Smooth muscle cell (in vitro differentiated cells): Measurements from ENCODE around the gene TMEM95. TPM values are rescaled to one million over a fixed set of nuclear protein-coding genes. Genes with fewer than 3 reads are reported as not detected.

ENCODE experiments used
- DNase-seq: peaks from one replicate; lab custom pipeline; 2025; ENCODE audit not compliant: unreplicated experiment; lab: John Stamatoyannopoulos, UW
- H2AFZ ChIP-seq: fragments of 200-600 bp; sonication (generic); 2 replicates; pipeline ENCODE4 v1.6.0; 2016; ENCODE audit warnings: antibody characterized with exemption, low read depth, mild to moderate bottlenecking
- H3F3A ChIP-seq: fragments of 200-600 bp; sonication (generic); 2 replicates; pipeline ENCODE4 v1.6.0; 2017; ENCODE audit warnings: antibody characterized with exemption, low read depth
- H3K27ac ChIP-seq: fragments of 200-600 bp; sonication (generic); 2 replicates; pipeline ENCODE4 v1.5.1; 2016; ENCODE audit warnings: low read depth, mild to moderate bottlenecking
- H3K27me3 ChIP-seq: fragments of 200-600 bp; sonication (generic); 2 replicates; pipeline ENCODE4 v1.6.1; 2016; ENCODE audit warnings: low read depth, mild to moderate bottlenecking
- H3K36me3 ChIP-seq: fragments of 200-600 bp; sonication (generic); 2 replicates; pipeline ENCODE4 v1.5.1; 2016; ENCODE audit warnings: low read depth
- H3K4me1 ChIP-seq: fragments of 200-600 bp; sonication (generic); 2 replicates; pipeline ENCODE4 v1.5.1; 2016; ENCODE audit warnings: low read depth
- H3K4me2 ChIP-seq: fragments of 200-600 bp; sonication (generic); 2 replicates; pipeline ENCODE4 v1.6.0; 2016; ENCODE audit warnings: mild to moderate bottlenecking
- H3K4me3 ChIP-seq: fragments of 200-600 bp; sonication (generic); 2 replicates; pipeline ENCODE4 v1.5.1; 2016; ENCODE audit warnings: mild to moderate bottlenecking
- H3K79me2 ChIP-seq: fragments of 200-600 bp; sonication (generic); 2 replicates; pipeline ENCODE4 v1.6.0; 2016; ENCODE audit warnings: low read depth, mild to moderate bottlenecking
- H3K9ac ChIP-seq: fragments of 200-600 bp; sonication (generic); 2 replicates; pipeline ENCODE4 v1.6.0; 2016; ENCODE audit warnings: low read depth
- H3K9me3 ChIP-seq: fragments of 200-600 bp; sonication (generic); replicated peaks from 2 replicates; pipeline ENCODE4 v1.5.1; 2016; ENCODE audit warnings: low read depth
- H4K20me1 ChIP-seq: fragments of 200-600 bp; sonication (generic); 2 replicates; pipeline ENCODE4 v1.6.0; 2016; ENCODE audit warnings: low read depth
- CTCF ChIP-seq: fragments of 200-600 bp; sonication (generic); IDR thresholded peaks from 2 replicates; pipeline ENCODE4 v1.5.1; 2017; ENCODE audit warnings: borderline replicate concordance, mild to moderate bottlenecking, antibody characterized with exemption; ENCODE audit not compliant: insufficient read depth, poor library complexity, severe bottlenecking
- WGBS: methylation state at CpG from one replicate; pipeline ENCODE4 v1.1.7; 2016; ENCODE audit warnings: low lambda C conversion rate; 5-methylcytosine and 5-hydroxymethylcytosine counted together
- polyA plus RNA-seq: library from polyadenylated mRNA; unstranded; fragments of >200 nt; fragmentation: Nextera tagmentation; extraction: Ambion mirVana; gene quantifications from 2 replicates; pipeline ENCODE4 v1.2.1, GENCODE V29; 2016
- total RNA-seq: library from RNA; depleted of rRNA; stranded (reverse); fragments of >200 nt; gene quantifications from 2 replicates; pipeline ENCODE4 v1.2.3, GENCODE V29; 2014

TMEM95 gene
- total and polyA plus RNA-seq, 2 experiments from 2014 or later: not detected

GRCh38 chr17:7318121-7318860, 36.7 kb upstream of the TMEM95 start:
- Histone ChIP-seq H3K27ac (no peak overlapping the region), H3K9me3 (no peaks in the 10 kb centered on the region), H2AFZ (no peak overlapping the region), H3K9ac (no peak overlapping the region), H3K4me1 (peaks cover 6% of the 10 kb centered on the region), H3K36me3 (no peaks in the 10 kb centered on the region), H3K27me3 (no peaks in the 10 kb centered on the region), H4K20me1 (peaks cover 16% of the 10 kb centered on the region), H3K4me2 (no peak overlapping the region), H3K79me2 (peaks cover 10% of the 10 kb centered on the region), H3K4me3 (no peak overlapping the region), H3F3A (peaks cover 18% of the 10 kb centered on the region)
- 95% methylated on average over 13 of the region's 13 CpGs for WGBS
- no peak for TF ChIP-seq CTCF
- no peak for DNase-seq

GRCh38 chr17:7321466-7321865, 33.5 kb upstream of the TMEM95 start:
- no peaks in the 10 kb centered on the region for H3K27me3 ChIP-seq
- no peak for DNase-seq
- H3K4me1 ChIP-seq: no peaks in the 10 kb centered on the region
- H2AFZ ChIP-seq: no peak overlapping the region
- H3K4me2 ChIP-seq: no peak overlapping the region
- no peaks in the 10 kb centered on the region for H3K79me2 ChIP-seq
- H4K20me1 ChIP-seq: no peaks in the 10 kb centered on the region
- no peak overlapping the region for H3K4me3 ChIP-seq
- no peak overlapping the region for H3K27ac ChIP-seq
- H3K9ac ChIP-seq: no peak overlapping the region
- H3K36me3 ChIP-seq: no peaks in the 10 kb centered on the region
- no peaks in the 10 kb centered on the region for H3K9me3 ChIP-seq
- TF ChIP-seq CTCF: no peak
- peaks cover 2% of the 10 kb centered on the region for H3F3A ChIP-seq
- 97% methylated on average over 15 of the region's 15 CpGs for WGBS

GRCh38 chr17:7322520-7323194, 32.3 kb upstream of the TMEM95 start:
- H3K4me2 ChIP-seq: no peak overlapping the region
- no peaks in the 10 kb centered on the region for H3K79me2 ChIP-seq
- no peak overlapping the region for H3K4me3 ChIP-seq
- H2AFZ ChIP-seq: no peak overlapping the region
- H3K9me3 ChIP-seq: no peaks in the 10 kb centered on the region
- no peak for DNase-seq
- no peaks in the 10 kb centered on the region for H3F3A ChIP-seq
- H3K9ac ChIP-seq: no peak overlapping the region
- H4K20me1 ChIP-seq: no peaks in the 10 kb centered on the region
- H3K36me3 ChIP-seq: no peaks in the 10 kb centered on the region
- no peak for TF ChIP-seq CTCF
- H3K27me3 ChIP-seq: no peaks in the 10 kb centered on the region
- 98% methylated on average over 22 of the region's 22 CpGs for WGBS
- H3K4me1 ChIP-seq: no peaks in the 10 kb centered on the region
- H3K27ac ChIP-seq: no peak overlapping the region
